HL-60 (cell line): ENCODE measurements around the gene KAZALD1.

Source experiments
- DNase-seq, 2 experiments: peaks; one replicate each; pipeline ENCODE4 v3.0.0-alpha.2; 2010 to 2020; ENCODE audit warnings: low read depth in 1 of 2, low spot score in 1 of 2
- H3K27ac ChIP-seq: fragments of 250-450 bp; sonication (Bioruptor Pico); replicated peaks from 2 replicates; pipeline ENCODE4 v1.5.1; 2020; ENCODE audit warnings: mild to moderate bottlenecking, moderate library complexity
- H3K27me3 ChIP-seq: fragments of 250-450 bp; sonication (Bioruptor Pico); 2 replicates; pipeline ENCODE4 v1.5.1; 2021; ENCODE audit warnings: mild to moderate bottlenecking, moderate library complexity; ENCODE audit not compliant: insufficient read depth, poor library complexity, severe bottlenecking
- H3K4me3 ChIP-seq: replicated peaks from 2 replicates; pipeline ENCODE4 v1.5.1; 2011; ENCODE audit warnings: mild to moderate bottlenecking, control low read depth, low read length; ENCODE audit not compliant: insufficient read depth
- CTCF ChIP-seq: IDR thresholded peaks from one replicate; pipeline ENCODE4 v1.5.1; 2011; ENCODE audit warnings: low read length, control low read depth, inconsistent platforms; ENCODE audit not compliant: insufficient read depth
- GABPA ChIP-seq: IDR thresholded peaks from 2 replicates; pipeline ENCODE4 v1.6.1; 2012; ENCODE audit warnings: low read depth
- POLR2AphosphoS5 ChIP-seq: IDR thresholded peaks from 2 replicates; pipeline ENCODE4 v1.6.1; 2012; ENCODE audit warnings: low read depth
- REST ChIP-seq: IDR thresholded peaks from 2 replicates; pipeline ENCODE4 v1.6.1; 2012; ENCODE audit warnings: low read depth; ENCODE audit not compliant: insufficient replicate concordance
- SPI1 ChIP-seq: IDR thresholded peaks from 2 replicates; pipeline ENCODE4 v1.6.1; 2012; ENCODE audit warnings: low read depth, mild to moderate bottlenecking, borderline replicate concordance

The KAZALD1 gene

GRCh38 chr10:101091546-101092290, 29.9 kb downstream of the KAZALD1 start:
- no peak overlapping the region for H3K27ac ChIP-seq
- no peak for DNase-seq
- peaks cover 31% of the 10 kb centered on the region for H3K27me3 ChIP-seq
- H3K4me3 ChIP-seq = no peak overlapping the region
- no peak for TF ChIP-seq CTCF
- TF ChIP-seq SPI1 = no peak
- no peak for TF ChIP-seq GABPA
- TF ChIP-seq REST = no peak
- TF ChIP-seq POLR2AphosphoS5 = no peak

GRCh38 chr10:101092881-101093354, 31.1 kb downstream of the KAZALD1 start:
- H3K27ac ChIP-seq = no peak overlapping the region
- no peak overlapping the region for H3K4me3 ChIP-seq
- H3K27me3 ChIP-seq = peaks cover 29% of the 10 kb centered on the region
- TF ChIP-seq POLR2AphosphoS5 (no peak), GABPA (no peak), SPI1 (no peak), REST (no peak), CTCF (no peak)
- DNase-seq = no peak

GRCh38 chr10:101094121-101094879, 32.5 kb downstream of the KAZALD1 start:
- TF ChIP-seq SPI1 (no peak), REST (no peak), CTCF (no peak), POLR2AphosphoS5 (no peak), GABPA (no peak)
- H3K27me3 ChIP-seq = peaks cover 20% of the 10 kb centered on the region

More at GRCh38 chr10:101094121-101094879, 32.5 kb downstream of the KAZALD1 start:
- Histone ChIP-seq H3K4me3 (no peak overlapping the region), H3K27ac (no peak overlapping the region)
- no peak for DNase-seq
